Suprapubic skin (tissue), 4 donors: Measurements from ENCODE around the gene PPM1H. TPM values are rescaled to one million over a fixed set of nuclear protein-coding genes. Genes with fewer than 3 reads are reported as not detected.
"Not testable (repeated sequence)": the region's sequence is repeated elsewhere in the genome, so short reads cannot be mapped to it uniquely, and the experiment has no call there.

Experiments
- DNase-seq, 2 donors: peaks; one replicate each; pipeline ENCODE4 v3.0.0-alpha.2; 2019; ENCODE audit warnings: low spot score in 2 of 2
- H3K27ac ChIP-seq: fragments of 200-600 bp; sonication (generic); one replicate; pipeline ENCODE4 v1.5.1; 2019
- H3K27me3 ChIP-seq: fragments of 200-600 bp; sonication (generic); one replicate; pipeline ENCODE4 v1.5.1; 2019
- H3K36me3 ChIP-seq: fragments of 200-600 bp; sonication (generic); one replicate; pipeline ENCODE4 v1.5.1; 2019
- H3K4me1 ChIP-seq: fragments of 200-600 bp; sonication (generic); one replicate; pipeline ENCODE4 v1.5.1; 2019
- H3K4me3 ChIP-seq: fragments of 200-600 bp; sonication (generic); one replicate; pipeline ENCODE4 v1.5.1; 2019; ENCODE audit warnings: mild to moderate bottlenecking
- H3K9me3 ChIP-seq: fragments of 200-600 bp; sonication (generic); one replicate; pipeline ENCODE4 v1.5.1; 2019
- EP300 ChIP-seq: sonication (generic); formaldehyde crosslinking; IDR thresholded peaks from one replicate; pipeline ENCODE4 v1.6.1; 2017; ENCODE audit warnings: antibody characterized with exemption
- POLR2A ChIP-seq, 2 donors: fragments of 450-650 bp; IDR thresholded peaks; one replicate each; pipeline ENCODE4 v1.6.1; 2017; ENCODE audit warnings: antibody characterized with exemption in 2 of 2, mild to moderate bottlenecking in 2 of 2, moderate library complexity in 2 of 2
- POLR2AphosphoS5 ChIP-seq, 3 donors: sonication (generic); formaldehyde crosslinking; IDR thresholded peaks; one replicate each; pipeline ENCODE4 v1.6.1; 2017; ENCODE audit warnings: antibody characterized with exemption in 3 of 3
- WGBS: methylation state at CpG from one replicate; pipeline ENCODE4 v1.1.5; 2018; 5-methylcytosine and 5-hydroxymethylcytosine counted together
- total RNA-seq, 4 donors: library from RNA; depleted of rRNA; stranded (reverse); fragments of >200 nt; gene quantifications; one replicate each; pipeline ENCODE4 v1.1.0, GENCODE V29; 2016
- TF ChIP-seq, protein P1 (sequence below), 2 donors: fragments of 200-600 bp in 1 of 2; fragments of 450-650 bp in 1 of 2; sonication (generic) in 1 of 2; IDR thresholded peaks; one replicate each; pipeline ENCODE4 v1.5.1; 2016 to 2019; ENCODE audit warnings: antibody characterized with exemption in 2 of 2, mild to moderate bottlenecking in 1 of 2, moderate library complexity in 1 of 2

The PPM1H gene
- total RNA-seq, 4 donors from 2014 or later = 2.3 to 8.1 (median 4.9) TPM

GRCh38 chr12:62882696-62883095, 52.3 kb downstream of the PPM1H start:
- H3K9me3 ChIP-seq = no peaks in the 10 kb centered on the region
- no peak for DNase-seq
- no peaks in the 10 kb centered on the region for H3K36me3 ChIP-seq
- WGBS = 92% methylated on average over 3 of the region's 3 CpGs
- H3K27me3 ChIP-seq = no peaks in the 10 kb centered on the region
- no peak overlapping the region for H3K27ac ChIP-seq
- H3K4me3 ChIP-seq = no peak overlapping the region
- H3K4me1 ChIP-seq = no peaks in the 10 kb centered on the region
- TF ChIP-seq EP300 (no peak), POLR2A (IDR thresholded peaks at IDR 0.05) (no peak), POLR2AphosphoS5 (IDR thresholded peaks at IDR 0.05) (no peak)
- TF ChIP-seq, protein P1, sequence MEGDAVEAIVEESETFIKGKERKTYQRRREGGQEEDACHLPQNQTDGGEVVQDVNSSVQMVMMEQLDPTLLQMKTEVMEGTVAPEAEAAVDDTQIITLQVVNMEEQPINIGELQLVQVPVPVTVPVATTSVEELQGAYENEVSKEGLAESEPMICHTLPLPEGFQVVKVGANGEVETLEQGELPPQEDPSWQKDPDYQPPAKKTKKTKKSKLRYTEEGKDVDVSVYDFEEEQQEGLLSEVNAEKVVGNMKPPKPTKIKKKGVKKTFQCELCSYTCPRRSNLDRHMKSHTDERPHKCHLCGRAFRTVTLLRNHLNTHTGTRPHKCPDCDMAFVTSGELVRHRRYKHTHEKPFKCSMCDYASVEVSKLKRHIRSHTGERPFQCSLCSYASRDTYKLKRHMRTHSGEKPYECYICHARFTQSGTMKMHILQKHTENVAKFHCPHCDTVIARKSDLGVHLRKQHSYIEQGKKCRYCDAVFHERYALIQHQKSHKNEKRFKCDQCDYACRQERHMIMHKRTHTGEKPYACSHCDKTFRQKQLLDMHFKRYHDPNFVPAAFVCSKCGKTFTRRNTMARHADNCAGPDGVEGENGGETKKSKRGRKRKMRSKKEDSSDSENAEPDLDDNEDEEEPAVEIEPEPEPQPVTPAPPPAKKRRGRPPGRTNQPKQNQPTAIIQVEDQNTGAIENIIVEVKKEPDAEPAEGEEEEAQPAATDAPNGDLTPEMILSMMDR (IDR thresholded peaks at IDR 0.05) = no peak

DNA sequence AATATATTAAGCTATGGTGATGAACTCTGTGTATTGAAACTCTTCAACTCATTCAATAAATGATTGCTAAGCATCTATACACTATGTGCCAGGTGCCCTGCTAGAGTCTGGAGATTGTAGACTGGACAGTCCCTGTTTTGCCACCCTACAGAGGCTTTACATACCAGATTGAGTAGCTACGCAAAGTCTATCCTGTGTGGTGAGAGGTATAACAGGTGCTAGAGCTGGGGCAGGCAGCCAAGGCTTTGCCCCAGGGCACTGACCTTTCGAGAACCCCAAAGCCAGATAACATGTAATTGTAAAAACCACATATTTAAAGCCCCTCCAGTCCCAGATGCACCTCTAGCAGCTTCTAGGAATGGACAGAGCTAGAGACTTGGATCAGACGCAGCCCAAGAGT, 52.8 kb downstream of the PPM1H start:
- Histone ChIP-seq H3K4me1 (no peaks in the 10 kb centered on the region), H3K27ac (no peak overlapping the region), H3K4me3 (no peak overlapping the region), H3K36me3 (no peaks in the 10 kb centered on the region), H3K9me3 (no peaks in the 10 kb centered on the region), H3K27me3 (no peaks in the 10 kb centered on the region)
- TF ChIP-seq, protein P1 (IDR thresholded peaks at IDR 0.05) = no peak
- no peak for TF ChIP-seq POLR2AphosphoS5 (IDR thresholded peaks at IDR 0.05)
- TF ChIP-seq EP300 = no peak
- 75% methylated on average over 3 of the region's 3 CpGs for WGBS
- no peak for DNase-seq

DNA sequence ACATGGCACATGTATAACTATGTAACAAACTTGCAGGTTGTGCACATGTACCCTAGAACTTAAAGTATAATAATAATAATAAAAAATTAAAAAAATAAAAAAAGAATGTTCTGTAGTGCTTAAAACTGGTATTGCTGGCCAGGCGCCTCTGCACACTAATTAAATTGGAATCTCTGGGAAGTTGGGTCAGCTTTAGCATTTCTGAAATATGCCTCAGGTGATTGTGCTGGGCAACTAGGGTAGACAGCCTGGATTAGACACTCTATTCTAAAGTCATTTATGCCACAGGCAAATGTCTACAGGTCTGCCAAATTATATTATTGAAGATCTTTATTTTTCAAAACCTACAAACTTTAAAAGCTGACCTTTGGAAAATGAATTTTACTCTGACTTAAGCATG, 55.3 kb downstream of the PPM1H start:
- 88% methylated on average over 1 of the region's 1 CpG for WGBS
- H3K27me3 ChIP-seq = no peaks in the 10 kb centered on the region
- no peaks in the 10 kb centered on the region for H3K36me3 ChIP-seq
- no peak for DNase-seq
- no peaks in the 10 kb centered on the region for H3K4me1 ChIP-seq
- no peak overlapping the region for H3K4me3 ChIP-seq
- TF ChIP-seq, protein P1 (IDR thresholded peaks at IDR 0.05) = no peak
- TF ChIP-seq POLR2A (IDR thresholded peaks at IDR 0.05) (no peak), POLR2AphosphoS5 (IDR thresholded peaks at IDR 0.05) (no peak)
- H3K9me3 ChIP-seq = no peaks in the 10 kb centered on the region
- H3K27ac ChIP-seq = no peak overlapping the region

DNA sequence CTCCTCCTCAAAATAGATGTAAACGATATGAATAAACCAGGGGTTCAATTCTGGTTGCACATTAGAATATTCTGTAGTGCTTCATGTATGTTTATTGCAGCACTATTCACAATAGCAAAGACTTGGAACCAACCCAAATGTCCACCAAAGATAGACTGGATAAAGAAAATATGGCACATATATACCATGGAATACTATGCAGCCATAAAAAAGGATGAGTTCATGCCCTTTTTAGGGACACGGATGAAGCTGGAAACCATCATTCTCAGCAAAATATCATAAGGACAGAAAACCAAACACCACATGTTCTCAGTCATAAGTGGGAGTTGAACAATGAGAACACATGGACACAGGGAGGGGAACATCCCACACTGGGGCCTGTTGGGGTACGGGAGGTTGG, 55.7 kb downstream of the PPM1H start:
- not testable (repeated sequence) for DNase-seq, H3K9me3 ChIP-seq, H3K36me3 ChIP-seq, H3K4me3 ChIP-seq, H3K27ac ChIP-seq, H3K4me1 ChIP-seq, H3K27me3 ChIP-seq
- WGBS = 81% methylated on average over 3 of the region's 3 CpGs

GRCh38 chr12:62878211-62878610, 56.7 kb downstream of the PPM1H start:
- Histone ChIP-seq H3K4me1 (no peaks in the 10 kb centered on the region), H3K27ac (no peak overlapping the region), H3K27me3 (no peaks in the 10 kb centered on the region), H3K4me3 (no peak overlapping the region), H3K36me3 (no peaks in the 10 kb centered on the region), H3K9me3 (no peaks in the 10 kb centered on the region)
- TF ChIP-seq POLR2AphosphoS5 (IDR thresholded peaks at IDR 0.05) (no peak), EP300 (no peak), POLR2A (IDR thresholded peaks at IDR 0.05) (no peak)
- TF ChIP-seq, protein P1 (IDR thresholded peaks at IDR 0.05) = no peak
- WGBS = 35% methylated on average over 2 of the region's 2 CpGs
- no peak for DNase-seq

DNA sequence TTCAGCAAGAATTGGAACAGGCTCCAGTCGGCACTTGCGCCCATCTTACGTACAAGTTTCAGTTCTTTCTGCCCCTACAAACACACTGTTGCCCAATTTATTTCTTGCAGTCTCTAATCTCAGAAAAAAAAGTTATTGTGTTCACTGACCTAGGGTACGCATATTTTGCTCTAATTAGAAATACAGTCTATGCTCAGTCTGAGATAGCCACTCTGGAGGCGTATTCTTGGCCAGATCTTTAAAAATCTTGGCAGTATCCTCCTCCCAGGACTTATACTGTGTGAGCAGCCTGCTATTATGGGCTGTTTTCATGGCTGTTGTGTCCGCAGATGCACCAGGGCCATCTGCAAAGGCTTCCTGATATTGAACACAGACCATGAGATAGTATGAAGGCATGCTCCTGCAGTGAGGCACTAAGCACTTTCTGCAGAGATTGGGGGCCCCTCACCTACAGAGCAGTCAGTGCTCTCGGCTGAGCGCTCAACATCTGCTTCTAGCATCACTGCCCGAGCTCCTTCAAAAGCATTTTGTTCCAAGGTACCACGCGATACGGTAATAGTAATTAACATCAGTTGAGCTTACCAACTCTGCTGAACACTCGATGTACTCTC, 57.9 kb downstream of the PPM1H start:
- DNase-seq = no peak
- no peaks in the 10 kb centered on the region for H3K4me1 ChIP-seq
- H3K27me3 ChIP-seq = no peaks in the 10 kb centered on the region
- H3K9me3 ChIP-seq = no peaks in the 10 kb centered on the region
- 81% methylated on average over 13 of the region's 13 CpGs for WGBS
- H3K36me3 ChIP-seq = no peaks in the 10 kb centered on the region
- TF ChIP-seq EP300 = no peak
- no peak for TF ChIP-seq POLR2A (IDR thresholded peaks at IDR 0.05)
- TF ChIP-seq, protein P1 (IDR thresholded peaks at IDR 0.05) = no peak
- TF ChIP-seq POLR2AphosphoS5 (IDR thresholded peaks at IDR 0.05) = no peak
- no peak overlapping the region for H3K4me3 ChIP-seq
- H3K27ac ChIP-seq = no peak overlapping the region
